Stimulated activated CD4-positive, alpha-beta T cell treated with anti-CD3 and anti-CD28 coated beads, Interleukin-1b, Interleukin-23, amount 100 ng/mL, for 24 hours (primary cell): ENCODE data around the gene HINFP.
"Not testable (repeated sequence)": the region's sequence is repeated elsewhere in the genome, so short reads cannot be mapped to it uniquely, and the experiment has no call there.

Source experiments
- DNase-seq, 4 experiments: peaks; one replicate each; pipeline ENCODE4 v3.0.0-alpha.2; 2020; ENCODE audit warnings: low read depth in 4 of 4, low spot score in 1 of 4

Gene HINFP

DNA sequence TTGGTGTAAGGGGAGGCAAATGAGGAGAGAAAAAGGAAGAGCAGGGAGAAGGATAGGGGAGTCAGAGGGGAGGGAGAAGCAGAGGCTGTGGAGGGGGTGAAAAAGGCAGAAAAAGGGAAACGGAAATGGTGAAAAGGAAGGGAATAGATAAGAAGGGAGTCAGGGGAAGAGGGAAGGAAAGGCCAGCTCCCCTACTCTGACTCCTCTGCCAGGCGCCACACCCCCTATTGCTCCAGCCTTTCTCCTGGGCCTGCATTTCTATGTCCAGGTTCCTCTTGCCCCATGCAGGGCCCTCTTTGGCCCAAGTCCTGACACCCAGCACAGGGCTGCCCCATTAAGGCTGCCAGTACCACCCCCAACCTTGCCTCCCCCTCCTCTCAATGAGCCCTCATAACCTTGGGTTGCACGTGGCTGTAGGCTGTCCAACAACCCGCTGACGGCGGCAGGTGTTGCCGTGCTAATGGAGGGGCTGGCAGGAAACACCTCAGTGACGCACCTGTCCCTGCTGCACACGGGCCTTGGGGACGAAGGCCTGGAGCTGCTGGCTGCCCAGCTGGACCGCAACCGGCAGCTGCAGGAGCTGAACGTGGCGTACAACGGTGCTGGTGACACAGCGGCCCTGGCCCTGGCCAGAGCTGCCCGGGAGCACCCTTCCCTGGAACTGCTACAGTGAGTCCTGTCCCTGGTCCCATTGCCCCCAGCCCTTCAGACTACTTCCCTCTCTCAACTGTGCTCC is 60.5 kb downstream of the HINFP start:
- no peak for DNase-seq

DNA sequence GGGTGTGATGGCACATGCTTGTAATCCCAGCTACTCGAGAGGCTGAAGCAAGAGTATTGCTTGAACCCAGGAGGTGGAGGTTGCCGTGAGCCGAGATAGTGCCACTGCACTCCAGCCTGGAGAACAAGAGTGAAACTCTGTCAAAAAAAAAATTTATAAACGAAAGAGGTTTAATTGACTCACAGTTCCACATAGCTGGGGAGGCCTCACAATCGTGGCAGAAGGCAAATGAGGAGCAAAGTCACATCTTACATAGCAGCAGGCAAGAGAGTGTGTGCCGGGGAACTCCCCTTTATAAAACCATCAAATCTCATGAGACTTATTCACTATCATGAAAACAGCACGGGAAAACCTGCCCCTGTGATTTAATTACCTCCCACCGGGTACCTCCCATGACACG is 63.0 kb downstream of the HINFP start:
- DNase-seq = not testable (repeated sequence)
